CMK (cell line): ENCODE results near the gene TNRC6A.
"Not testable (repeated sequence)": the region's sequence is repeated elsewhere in the genome, so short reads cannot be mapped to it uniquely, and the experiment has no call there.

Experiments used
- DNase-seq: peaks from one replicate; pipeline ENCODE4 v3.0.0-alpha.2; 2010; ENCODE audit warnings: low read depth

Gene TNRC6A

GRCh38 chr16:24815021-24815420, 85.6 kb downstream of the TNRC6A start:
- DNase-seq: no peak

GRCh38 chr16:24816688-24817087, 87.2 kb downstream of the TNRC6A start:
- DNase-seq: no peak

- DNase-seq: no peak
Observed at GRCh38 chr16:24819462-24820040, 90.1 kb downstream of the TNRC6A start.

- no peak for DNase-seq
Observed at GRCh38 chr16:24820522-24820921, 91.1 kb downstream of the TNRC6A start.

- DNase-seq: no peak
Observed at GRCh38 chr16:24821129-24821528, 91.7 kb downstream of the TNRC6A start.

GRCh38 chr16:24822542-24822941, 93.1 kb downstream of the TNRC6A start:
- DNase-seq: no peak

- no peak for DNase-seq
Observed at GRCh38 chr16:24822974-24823373, 93.5 kb downstream of the TNRC6A start.

GRCh38 chr16:24825696-24826095, 96.2 kb downstream of the TNRC6A start:
- DNase-seq: no peak

- DNase-seq: no peak
Observed at GRCh38 chr16:24826096-24826690, 96.7 kb downstream of the TNRC6A start.

GRCh38 chr16:24826817-24827566, 97.5 kb downstream of the TNRC6A start:
- no peak for DNase-seq

GRCh38 chr16:24829153-24829552, 99.7 kb downstream of the TNRC6A start:
- DNase-seq: no peak

- no peak for DNase-seq
Observed at GRCh38 chr16:24833352-24833751, 103.9 kb downstream of the TNRC6A start.

- no peak for DNase-seq
Observed at GRCh38 chr16:24834459-24835335, 105.2 kb downstream of the TNRC6A start.

- no peak for DNase-seq
Observed at GRCh38 chr16:24836836-24837235, 107.4 kb downstream of the TNRC6A start.

- no peak for DNase-seq
Observed at GRCh38 chr16:24837969-24838368, 108.5 kb downstream of the TNRC6A start.

- peak; percentile 46 for DNase-seq
Observed at GRCh38 chr16:24838554-24839266, 109.3 kb downstream of the TNRC6A start.

GRCh38 chr16:24839347-24839972, 110.0 kb downstream of the TNRC6A start:
- no peak for DNase-seq

- DNase-seq: no peak
Observed at GRCh38 chr16:24841291-24841690, 111.8 kb downstream of the TNRC6A start.

- no peak for DNase-seq
Observed at GRCh38 chr16:24844101-24845030, 114.9 kb downstream of the TNRC6A start.

- not testable (repeated sequence) for DNase-seq
Observed at GRCh38 chr16:24845031-24845365, 115.5 kb downstream of the TNRC6A start.
